K562 (cell line): Measurements from ENCODE around the gene KCNH2. TPM values are rescaled to one million over a fixed set of nuclear protein-coding genes. Genes with fewer than 3 reads are reported as not detected.

Source experiments
- FIP1L1 ChIP-seq: fragments of 200-400 bp; formaldehyde crosslinking; IDR thresholded peaks from 2 replicates; pipeline ENCODE4 v1.6.1; 2018; ENCODE audit warnings: mild to moderate bottlenecking, low read depth, low read length; ENCODE audit not compliant: poor library complexity, severe bottlenecking
- KLF13 ChIP-seq: fragments of 450-650 bp; IDR thresholded peaks from 2 replicates; pipeline ENCODE4 v1.6.1; 2016; ENCODE audit warnings: missing genetic modification characterization, low read depth, mild to moderate bottlenecking, missing compliant biosample characterization, moderate library complexity, borderline replicate concordance
- MYNN ChIP-seq, 2 experiments: sonication (generic); formaldehyde crosslinking in 1 of 2; IDR thresholded peaks; 2 replicates each; pipeline versions ENCODE4 v1.5.0 to v1.6.1; 2016 to 2020; ENCODE audit warnings: antibody characterized with exemption in 1 of 2, missing genetic modification reagents in 1 of 2
- TEAD2 ChIP-seq: fragments of 450-650 bp; IDR thresholded peaks from 2 replicates; pipeline ENCODE4 v1.6.1; 2016; ENCODE audit warnings: missing genetic modification characterization, control low read depth, missing compliant biosample characterization
- TFAM ChIP-seq: fragments of 250-450 bp; sonication (Bioruptor Pico); conservative IDR thresholded peaks from 2 replicates; pipeline ENCODE4 v1.5.0; 2021; ENCODE audit warnings: mild to moderate bottlenecking, moderate library complexity
- ZNF274 ChIP-seq: IDR thresholded peaks from 2 replicates; pipeline ENCODE4 v1.6.1; 2011; ENCODE audit warnings: low read depth, mild to moderate bottlenecking, low read length, moderate library complexity, borderline replicate concordance
- ZNF347 ChIP-seq: fragments of 450-650 bp; formaldehyde crosslinking; IDR thresholded peaks from 2 replicates; pipeline ENCODE4 v1.4.0; 2020; ENCODE audit warnings: low read depth, mild to moderate bottlenecking, moderate library complexity
- ZNF75A ChIP-seq: fragments of 450-650 bp; formaldehyde crosslinking; IDR thresholded peaks from 2 replicates; pipeline ENCODE4 v1.4.0; 2020; ENCODE audit warnings: mild to moderate bottlenecking
- polyA plus RNA-seq, 8 experiments: library from polyadenylated mRNA; depleted of rRNA in 4 of 8; stranded (reverse) in 5 of 8; unstranded in 3 of 8; fragments of >200 nt; fragmentation: Nextera tagmentation in 2 of 8; fragmentation: Illumina TruSeq in 1 of 8; extraction: Ambion mirVana in 2 of 8; extraction: Trizol in 1 of 8; gene quantifications; 2 replicates each; pipeline versions ENCODE4 v1.2.1 to v1.2.3, GENCODE V29; 2011 to 2014; ENCODE audit warnings: inconsistent platforms in 1 of 8, missing spikeins in 1 of 8
- total RNA-seq, 7 experiments: library from RNA; depleted of rRNA in 6 of 7; stranded (reverse); fragments of >200 nt in 6 of 7; fragmentation: Illumina TruSeq in 2 of 7; extraction: Trizol in 2 of 7; gene quantifications; 2 replicates each; pipeline versions ENCODE4 v1.2.1 to v1.2.3, GENCODE V29; 2011 to 2021; ENCODE audit warnings: low replicate concordance in 1 of 7
- TF ChIP-seq, protein P1 (sequence below): fragments of 450-650 bp; IDR thresholded peaks from 2 replicates; pipeline ENCODE4 v1.6.1; 2016; ENCODE audit warnings: borderline replicate concordance

The KCNH2 gene
- total and polyA plus RNA-seq, 9 of the 15 experiments (the other 6 are each of a cell fraction or from before 2014, with no cell fraction given), result 18.1 to 368 (median 218) TPM

DNA sequence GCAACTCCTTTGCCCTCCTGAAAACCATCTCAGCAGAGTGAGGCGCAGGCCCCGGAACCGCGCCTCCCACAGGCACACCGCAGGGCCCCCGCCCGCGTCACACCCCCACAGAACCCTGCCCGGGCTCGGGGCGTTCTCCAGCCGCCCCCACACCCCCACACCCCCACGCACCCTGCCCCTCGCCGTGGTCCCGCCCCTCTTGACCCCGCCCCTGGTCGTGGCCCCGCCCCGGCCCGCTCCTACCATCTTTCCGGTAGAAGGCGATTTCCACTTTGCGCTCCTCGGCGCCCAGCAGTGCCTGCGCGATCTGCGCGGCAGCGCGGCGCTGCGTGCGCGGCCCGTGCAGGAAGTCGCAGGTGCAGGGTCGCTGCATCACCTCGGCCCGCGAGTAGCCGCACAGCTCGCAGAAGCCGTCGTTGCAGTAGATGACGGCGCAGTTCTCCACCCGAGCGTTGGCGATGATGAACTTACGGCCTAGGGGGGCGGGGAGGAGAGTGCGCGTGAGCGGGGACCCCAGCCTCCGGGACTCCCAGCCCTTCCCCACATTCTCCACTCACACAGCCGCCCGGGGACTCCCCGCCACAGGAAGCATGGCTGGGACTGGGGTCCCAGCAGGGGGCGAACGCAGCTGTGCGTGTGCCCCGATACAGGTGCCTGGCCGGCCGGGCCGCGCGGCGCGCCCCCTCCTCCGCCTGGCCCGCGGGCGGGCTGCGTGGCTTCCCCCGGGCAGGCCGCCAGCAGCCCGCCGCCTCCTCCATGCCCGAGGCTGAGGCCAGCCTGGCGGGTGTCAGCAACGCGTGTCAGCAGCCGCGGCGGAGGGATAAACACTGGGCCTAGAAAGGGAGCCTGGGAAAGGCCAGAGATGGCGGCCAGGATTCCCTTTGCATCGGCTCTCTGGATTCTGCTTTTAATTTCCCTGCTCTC lies 3.4 kb downstream of the KCNH2 start (continued):
- TF ChIP-seq, protein P1, sequence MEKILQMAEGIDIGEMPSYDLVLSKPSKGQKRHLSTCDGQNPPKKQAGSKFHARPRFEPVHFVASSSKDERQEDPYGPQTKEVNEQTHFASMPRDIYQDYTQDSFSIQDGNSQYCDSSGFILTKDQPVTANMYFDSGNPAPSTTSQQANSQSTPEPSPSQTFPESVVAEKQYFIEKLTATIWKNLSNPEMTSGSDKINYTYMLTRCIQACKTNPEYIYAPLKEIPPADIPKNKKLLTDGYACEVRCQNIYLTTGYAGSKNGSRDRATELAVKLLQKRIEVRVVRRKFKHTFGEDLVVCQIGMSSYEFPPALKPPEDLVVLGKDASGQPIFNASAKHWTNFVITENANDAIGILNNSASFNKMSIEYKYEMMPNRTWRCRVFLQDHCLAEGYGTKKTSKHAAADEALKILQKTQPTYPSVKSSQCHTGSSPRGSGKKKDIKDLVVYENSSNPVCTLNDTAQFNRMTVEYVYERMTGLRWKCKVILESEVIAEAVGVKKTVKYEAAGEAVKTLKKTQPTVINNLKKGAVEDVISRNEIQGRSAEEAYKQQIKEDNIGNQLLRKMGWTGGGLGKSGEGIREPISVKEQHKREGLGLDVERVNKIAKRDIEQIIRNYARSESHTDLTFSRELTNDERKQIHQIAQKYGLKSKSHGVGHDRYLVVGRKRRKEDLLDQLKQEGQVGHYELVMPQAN, result peak; percentile 60; the same call in 1 of the 2 replicates
- TF ChIP-seq ZNF274, result no peak
- peak; percentile 38; the same call in 1 of the 2 replicates for TF ChIP-seq KLF13 (tag)
- TF ChIP-seq TEAD2, result no peak
- TF ChIP-seq ZNF75A (CRISPR knock-in tag), result no peak
- peak; percentile 12; the same call in 1 of the 2 replicates for TF ChIP-seq MYNN (IDR thresholded peaks at IDR 0.05)
- no peak for TF ChIP-seq MYNN (CRISPR knock-in tag; IDR thresholded peaks at IDR 0.05)
- no peak for TF ChIP-seq ZNF347 (CRISPR knock-in tag)
- TF ChIP-seq TFAM (CRISPR knock-in tag), result no peak
- TF ChIP-seq FIP1L1, result peak; percentile 56
